Stimulated activated memory B cell treated with anti-CD40 and anti-IgM and Interleukin-4, amounts not matched to agents 10 μg/mL and 1 μg/mL and 100 μg/mL, for 72 hours (primary cell): ENCODE measurements around the gene ZNF705A.
"Not testable (repeated sequence)": the region's sequence is repeated elsewhere in the genome, so short reads cannot be mapped to it uniquely, and the experiment has no call there.

ENCODE experiments used
- ATAC-seq: fragments of 150-1000 bp; cut with Tn5 transposase; 2 replicates; pipeline ENCODE4 v1.10.0; 2021
- H3K27ac Mint-ChIP-seq: one replicate; pipeline ENCODE4 v1.8.0; 2022; ENCODE audit warnings: mild to moderate bottlenecking, mixed read lengths
- H3K27me3 Mint-ChIP-seq: one replicate; pipeline ENCODE4 v1.8.0; 2022; ENCODE audit warnings: mixed read lengths
- H3K36me3 Mint-ChIP-seq: one replicate; pipeline ENCODE4 v1.8.0; 2022; ENCODE audit warnings: mixed read lengths
- H3K4me1 Mint-ChIP-seq: one replicate; pipeline ENCODE4 v1.8.0; 2022; ENCODE audit warnings: mixed read lengths
- H3K4me3 Mint-ChIP-seq: one replicate; pipeline ENCODE4 v1.8.0; 2022; ENCODE audit warnings: mild to moderate bottlenecking, moderate library complexity, mixed read lengths
- H3K9me3 Mint-ChIP-seq: one replicate; pipeline ENCODE4 v1.8.0; 2022; ENCODE audit warnings: mixed read lengths

Gene ZNF705A

DNA sequence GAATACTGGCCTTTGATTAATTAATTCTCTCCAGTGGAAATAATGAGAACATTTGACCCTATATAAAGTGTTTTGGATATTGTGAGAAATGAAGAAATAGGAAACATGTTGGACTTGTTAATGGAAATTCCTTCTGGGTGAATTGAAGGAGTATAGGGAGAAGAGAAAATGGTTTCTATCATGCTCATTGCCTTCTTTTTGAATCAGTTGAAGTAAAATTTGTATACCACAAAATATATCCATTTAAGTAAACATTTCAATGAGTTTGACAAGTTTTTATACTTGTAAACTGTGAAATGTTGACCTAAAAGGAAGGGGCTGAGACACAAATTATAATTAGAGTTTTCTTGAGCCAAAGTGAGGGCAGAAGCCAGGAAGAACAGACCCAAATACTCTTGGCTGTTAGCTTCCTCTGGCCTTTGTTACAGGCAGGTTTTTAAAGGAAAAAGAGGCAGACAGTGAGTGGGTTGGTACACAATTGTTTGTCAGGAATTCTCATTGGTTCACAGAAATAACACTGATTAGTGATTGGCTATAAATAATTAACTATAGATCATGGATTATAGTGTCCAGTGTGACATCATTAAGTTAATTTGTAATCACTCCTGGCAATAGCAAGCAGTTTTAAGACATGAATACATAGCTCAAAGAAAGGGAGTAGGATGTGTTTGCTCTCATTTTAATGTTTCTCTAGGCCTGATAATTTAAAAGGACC is 826 bp downstream of the ZNF705A start:
- Mint-ChIP-seq H3K4me1 (peaks cover 19% of the 10 kb centered on the region), H3K36me3 (no peaks in the 10 kb centered on the region), H3K27ac (no peak overlapping the region), H3K9me3 (peaks cover 3% of the 10 kb centered on the region), H3K27me3 (peaks cover 33% of the 10 kb centered on the region), H3K4me3 (no peak overlapping the region)
- no peak for ATAC-seq

DNA sequence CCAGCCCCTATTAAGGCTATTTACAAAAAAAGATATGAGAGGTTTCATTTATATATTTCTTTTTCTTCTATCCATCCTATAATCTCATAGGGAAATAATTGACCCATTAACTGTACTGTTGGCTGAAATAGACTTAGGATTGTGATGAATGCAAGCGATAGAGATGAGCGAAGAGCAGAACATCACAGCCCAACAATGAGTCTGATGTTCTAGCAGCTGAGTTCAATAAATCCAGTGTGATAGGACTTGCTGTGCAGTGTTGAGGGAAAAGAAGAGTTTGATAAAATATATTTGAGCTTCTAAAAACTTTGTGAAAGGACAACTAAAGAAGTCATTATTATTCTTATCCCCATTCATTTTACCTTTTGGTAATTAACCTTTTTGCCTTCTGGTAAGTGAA is 16.1 kb downstream of the ZNF705A start:
- not testable (repeated sequence) for H3K27me3 Mint-ChIP-seq, H3K4me3 Mint-ChIP-seq, H3K4me1 Mint-ChIP-seq, ATAC-seq, H3K27ac Mint-ChIP-seq, H3K9me3 Mint-ChIP-seq, H3K36me3 Mint-ChIP-seq

DNA sequence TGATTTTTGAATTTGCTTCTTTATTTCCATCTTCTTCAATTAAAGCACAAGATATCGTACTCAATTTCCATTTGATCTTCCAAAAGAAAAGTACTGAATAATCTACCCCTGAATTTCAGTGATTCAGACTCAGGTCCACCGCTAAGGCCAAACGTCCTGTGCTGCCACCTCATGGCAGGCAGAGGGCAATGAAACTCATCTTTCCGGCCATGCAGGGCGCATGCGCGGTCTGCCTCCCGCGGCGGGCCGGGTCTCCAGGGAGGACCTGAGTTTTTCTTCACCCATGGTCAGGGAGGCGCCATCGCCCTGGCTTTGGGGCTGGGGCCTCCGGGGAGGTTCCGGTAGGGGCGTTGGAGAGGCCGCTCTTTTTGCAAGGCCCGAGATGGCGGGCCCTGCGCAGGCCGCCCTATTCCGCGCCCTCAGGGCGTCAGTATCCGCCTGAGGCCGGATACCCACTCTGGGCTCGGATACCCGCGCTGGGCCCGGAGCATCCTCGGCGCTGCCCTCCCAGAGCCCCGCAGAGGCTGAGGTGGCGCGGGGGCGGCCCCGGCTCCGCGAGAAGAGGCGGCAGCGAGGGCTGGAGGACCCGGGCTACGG is 23.3 kb downstream of the ZNF705A start:
- H3K27me3 Mint-ChIP-seq, ATAC-seq, H3K9me3 Mint-ChIP-seq, H3K36me3 Mint-ChIP-seq: not testable (repeated sequence)
- Mint-ChIP-seq H3K4me1 (peaks cover 12% of the 10 kb centered on the region), H3K27ac (peak overlapping the region; percentile 83), H3K4me3 (peak overlapping the region; percentile 86)

DNA sequence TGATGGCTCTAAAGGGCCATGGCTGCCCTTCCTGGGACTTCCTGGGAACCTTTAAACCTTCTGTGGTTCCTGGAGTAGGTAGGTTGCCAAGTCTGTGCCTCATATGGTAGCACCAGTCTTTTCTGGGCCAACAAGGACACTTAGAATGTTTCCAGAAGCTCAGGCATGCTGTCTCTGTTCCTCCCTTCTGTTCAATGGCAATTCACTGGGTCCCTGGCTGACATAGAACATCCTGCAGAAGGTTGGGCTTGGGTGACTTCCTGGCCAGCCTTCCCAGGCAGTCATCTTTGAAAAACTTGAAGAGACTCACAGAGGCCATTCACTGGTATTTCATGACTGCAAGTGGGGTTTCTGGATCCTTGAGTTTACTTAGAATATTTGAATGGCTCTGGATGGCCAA is 24.5 kb downstream of the ZNF705A start:
- not testable (repeated sequence) for H3K27me3 Mint-ChIP-seq, ATAC-seq, H3K36me3 Mint-ChIP-seq, H3K9me3 Mint-ChIP-seq
- Mint-ChIP-seq H3K27ac (peak overlapping the region; percentile 83), H3K4me3 (peak overlapping the region; percentile 86), H3K4me1 (peaks cover 12% of the 10 kb centered on the region)

DNA sequence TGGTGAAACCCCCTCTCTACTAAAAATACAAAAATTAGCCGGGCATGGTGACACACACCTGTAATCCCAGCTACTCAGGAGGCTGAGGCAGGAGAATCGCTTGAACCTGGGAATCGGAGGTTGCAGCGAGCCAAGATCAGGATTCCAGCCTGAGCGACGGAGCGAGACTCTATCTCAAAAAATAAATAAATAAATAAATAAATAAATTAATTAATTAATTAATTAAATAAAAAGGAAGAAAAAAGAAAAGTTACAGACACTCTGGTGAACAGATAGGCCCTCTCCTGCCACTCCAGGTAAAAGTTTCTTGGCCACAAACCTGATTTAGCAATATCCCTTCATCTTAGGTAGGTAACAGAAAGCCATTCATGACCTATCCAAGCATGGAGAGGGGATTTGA is 26.1 kb downstream of the ZNF705A start:
- H3K4me1 Mint-ChIP-seq = peaks cover 12% of the 10 kb centered on the region
- not testable (repeated sequence) for H3K9me3 Mint-ChIP-seq, ATAC-seq, H3K27me3 Mint-ChIP-seq, H3K36me3 Mint-ChIP-seq, H3K27ac Mint-ChIP-seq, H3K4me3 Mint-ChIP-seq

DNA sequence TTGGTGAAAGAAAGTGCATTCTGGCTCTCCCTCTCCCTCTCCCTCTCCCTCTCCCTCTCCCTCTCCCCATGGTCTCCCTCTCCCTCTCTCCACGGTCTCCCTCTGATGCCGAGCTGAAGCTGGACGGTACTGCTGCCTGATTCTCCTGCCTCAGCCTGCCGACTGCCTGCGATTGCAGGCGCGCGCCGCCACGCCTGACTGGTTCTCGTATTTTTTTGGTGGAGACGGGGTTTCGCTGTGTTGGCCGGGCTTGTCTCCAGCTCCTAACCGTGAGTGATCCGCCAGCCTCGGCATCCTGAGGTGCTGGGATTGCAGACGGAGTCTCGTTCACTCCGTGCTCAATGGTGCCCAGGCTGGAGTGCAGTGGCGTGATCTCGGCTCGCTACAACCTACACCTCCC is 26.5 kb downstream of the ZNF705A start:
- H3K4me3 Mint-ChIP-seq, H3K9me3 Mint-ChIP-seq, ATAC-seq, H3K27ac Mint-ChIP-seq, H3K36me3 Mint-ChIP-seq, H3K27me3 Mint-ChIP-seq: not testable (repeated sequence)
- peaks cover 12% of the 10 kb centered on the region for H3K4me1 Mint-ChIP-seq

DNA sequence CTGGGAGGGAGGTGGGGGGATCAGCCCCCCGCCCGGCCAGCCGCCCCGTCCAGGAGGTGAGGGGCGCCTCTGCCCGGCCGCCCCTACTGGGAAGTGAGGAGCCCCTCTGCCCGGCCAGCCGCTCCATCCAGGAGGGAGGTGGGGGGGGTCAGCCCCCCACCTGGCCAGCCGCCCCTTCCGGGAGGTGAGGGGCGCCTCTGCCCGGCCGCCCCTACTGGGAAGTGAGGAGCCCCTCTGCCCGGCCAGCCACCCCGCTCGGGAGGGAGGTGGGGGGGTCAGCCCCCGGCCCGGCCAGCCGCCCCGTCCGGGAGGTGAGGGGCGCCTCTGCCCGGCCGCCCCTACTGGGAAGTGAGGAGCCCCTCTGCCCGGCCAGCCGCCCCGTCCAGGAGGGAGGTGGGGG is 27.4 kb downstream of the ZNF705A start:
- H3K9me3 Mint-ChIP-seq, H3K27ac Mint-ChIP-seq, ATAC-seq, H3K36me3 Mint-ChIP-seq, H3K27me3 Mint-ChIP-seq, H3K4me3 Mint-ChIP-seq: not testable (repeated sequence)
- peaks cover 12% of the 10 kb centered on the region for H3K4me1 Mint-ChIP-seq

DNA sequence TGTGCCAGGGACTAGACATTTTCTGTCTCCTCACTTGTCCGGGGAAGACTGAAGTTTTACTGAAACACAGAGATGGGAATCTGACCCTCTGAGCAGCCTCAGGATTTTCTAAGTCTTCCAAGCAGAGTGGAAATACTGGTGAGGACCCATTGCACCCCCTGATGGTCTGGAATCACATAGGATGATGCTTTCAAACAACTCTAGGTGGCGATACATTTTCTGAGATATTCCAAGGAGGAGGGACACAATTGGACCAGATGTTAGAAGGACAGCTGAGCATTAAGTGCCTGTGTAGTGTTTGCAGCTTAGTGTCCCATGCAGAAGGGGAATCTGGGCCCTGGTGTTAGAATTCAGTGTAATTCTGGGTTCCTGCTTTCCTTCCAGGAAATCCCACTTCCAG is 31.3 kb downstream of the ZNF705A start:
- H3K9me3 Mint-ChIP-seq, H3K36me3 Mint-ChIP-seq, ATAC-seq, H3K27ac Mint-ChIP-seq, H3K27me3 Mint-ChIP-seq, H3K4me1 Mint-ChIP-seq, H3K4me3 Mint-ChIP-seq: not testable (repeated sequence)

DNA sequence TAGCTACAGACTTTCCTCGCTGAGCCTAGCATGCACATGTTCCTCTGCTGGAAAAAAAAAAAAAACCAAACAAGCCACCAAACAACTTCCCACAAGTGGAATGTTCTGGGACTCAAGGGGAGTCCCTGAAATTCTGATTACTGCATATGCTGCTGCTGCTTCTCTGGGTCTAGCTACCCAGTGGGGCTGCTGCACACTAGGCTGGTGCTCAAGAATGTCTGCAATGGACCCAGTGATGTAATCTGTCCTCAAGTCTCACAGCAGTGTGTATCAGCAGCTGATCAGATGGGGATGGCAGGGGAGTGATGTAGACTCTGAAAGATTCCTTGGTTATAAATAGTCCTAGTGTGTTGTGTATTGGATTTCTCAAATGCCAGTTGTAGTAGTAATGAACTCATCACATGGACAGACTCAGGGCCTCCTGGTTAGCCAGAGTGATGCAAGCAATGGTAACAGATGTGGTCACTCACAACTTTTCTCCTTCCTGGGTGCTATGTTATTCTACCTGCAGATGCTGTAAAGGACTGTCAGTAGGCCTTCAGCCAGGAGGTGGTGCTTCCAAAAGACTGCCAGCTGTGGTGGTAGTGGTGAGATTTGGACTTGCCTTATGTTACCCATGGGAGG is 41.0 kb downstream of the ZNF705A start:
- H3K27me3 Mint-ChIP-seq, H3K9me3 Mint-ChIP-seq, H3K27ac Mint-ChIP-seq, H3K4me1 Mint-ChIP-seq, ATAC-seq, H3K4me3 Mint-ChIP-seq: not testable (repeated sequence)
- H3K36me3 Mint-ChIP-seq = peaks cover 11% of the 10 kb centered on the region

DNA sequence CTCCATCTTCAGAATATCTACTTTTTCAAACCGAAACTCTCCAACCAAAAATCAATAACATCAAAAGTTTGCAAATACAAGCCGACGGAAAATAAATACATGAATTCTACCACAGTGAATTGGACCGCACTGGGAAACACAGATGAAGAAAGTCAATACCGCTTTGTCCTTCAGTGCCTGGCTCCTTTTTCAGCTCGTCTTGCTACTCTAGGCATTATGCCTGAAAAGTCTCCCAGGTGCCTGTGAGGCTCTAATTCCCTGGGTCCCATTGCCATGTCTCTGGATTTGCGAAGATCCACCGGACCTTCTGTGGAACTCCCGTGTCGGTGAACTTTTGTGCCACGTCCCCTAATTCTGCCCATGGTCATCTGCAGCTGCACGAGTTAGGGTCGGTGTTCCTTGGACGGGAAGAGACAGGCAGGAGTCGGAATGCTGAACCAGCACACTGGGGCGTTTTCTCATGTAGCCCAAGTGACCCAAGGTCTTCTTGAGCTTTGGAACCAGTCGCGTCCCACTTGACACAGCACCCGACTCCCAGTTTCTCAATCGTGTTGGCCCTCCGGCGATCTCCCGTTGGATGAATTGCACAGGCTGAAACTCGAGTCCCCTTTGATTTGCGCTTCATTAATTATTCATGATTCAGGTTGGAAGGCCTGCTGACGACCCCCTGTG is 62.0 kb downstream of the ZNF705A start:
- not testable (repeated sequence) for H3K4me3 Mint-ChIP-seq, H3K9me3 Mint-ChIP-seq, H3K27ac Mint-ChIP-seq, ATAC-seq, H3K4me1 Mint-ChIP-seq, H3K36me3 Mint-ChIP-seq, H3K27me3 Mint-ChIP-seq

DNA sequence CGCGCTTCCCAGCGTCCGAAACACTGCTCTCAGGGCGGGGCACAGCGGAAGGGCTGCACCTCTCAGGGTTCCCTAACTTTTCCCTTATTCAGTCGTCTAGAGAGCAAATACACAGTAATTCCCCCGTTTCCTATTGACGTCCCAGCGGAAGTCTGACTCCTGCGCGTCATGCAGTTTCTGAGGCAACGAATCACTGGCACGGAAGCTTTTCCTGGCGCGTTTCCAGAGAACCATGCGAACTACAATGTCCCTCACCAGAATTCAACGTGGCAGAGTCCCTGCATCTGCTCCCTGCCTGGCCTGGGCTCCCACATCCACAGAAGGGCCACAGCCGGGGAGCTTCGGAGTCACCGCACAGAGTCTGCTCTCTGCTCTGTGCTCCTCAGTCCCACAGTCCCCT is 64.6 kb downstream of the ZNF705A start:
- H3K4me3 Mint-ChIP-seq, H3K27me3 Mint-ChIP-seq, H3K36me3 Mint-ChIP-seq, H3K27ac Mint-ChIP-seq, ATAC-seq, H3K9me3 Mint-ChIP-seq, H3K4me1 Mint-ChIP-seq: not testable (repeated sequence)

DNA sequence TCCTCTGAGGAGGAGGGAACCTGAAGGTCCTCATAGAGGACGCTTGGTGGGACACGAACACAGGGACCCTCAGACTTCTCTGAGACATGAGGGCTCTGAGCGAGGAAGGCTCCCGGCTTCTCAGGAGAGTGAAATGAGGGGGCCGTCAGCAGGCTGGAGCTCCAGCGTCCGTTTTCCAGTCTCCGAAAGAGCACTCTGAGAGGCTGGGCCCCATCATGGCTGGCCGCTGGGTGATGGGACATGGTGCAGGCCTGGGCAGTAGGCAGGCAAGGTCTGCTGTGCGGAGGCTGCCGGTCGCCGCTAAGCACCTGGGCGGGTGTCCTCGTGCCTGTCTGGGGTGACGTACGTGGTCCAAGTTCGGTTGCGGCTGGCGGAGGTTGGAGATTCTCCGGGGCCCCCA is 65.0 kb downstream of the ZNF705A start:
- H3K27ac Mint-ChIP-seq, ATAC-seq, H3K4me1 Mint-ChIP-seq, H3K4me3 Mint-ChIP-seq, H3K27me3 Mint-ChIP-seq, H3K9me3 Mint-ChIP-seq, H3K36me3 Mint-ChIP-seq: not testable (repeated sequence)

DNA sequence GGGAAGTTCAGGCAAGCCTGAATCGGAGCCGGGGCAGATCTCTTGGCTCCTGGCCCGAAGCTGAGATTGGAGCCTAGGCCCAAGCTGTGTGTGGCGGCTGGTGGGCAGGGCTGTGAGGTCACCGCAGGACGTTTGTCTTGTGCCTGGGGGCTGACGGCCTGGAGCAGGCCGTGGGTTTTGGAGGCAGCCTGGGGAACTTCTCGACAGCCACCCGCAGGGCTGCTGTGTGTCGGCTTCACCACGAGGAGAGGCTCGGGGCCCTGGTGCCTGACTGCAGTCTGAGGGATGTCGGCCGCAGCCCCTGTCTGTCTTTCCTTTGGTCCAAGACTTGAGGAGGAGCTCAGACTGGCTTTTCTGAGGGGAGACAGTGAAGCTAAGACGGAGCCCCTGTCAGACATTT is 65.5 kb downstream of the ZNF705A start:
- ATAC-seq = not testable (repeated sequence)

DNA sequence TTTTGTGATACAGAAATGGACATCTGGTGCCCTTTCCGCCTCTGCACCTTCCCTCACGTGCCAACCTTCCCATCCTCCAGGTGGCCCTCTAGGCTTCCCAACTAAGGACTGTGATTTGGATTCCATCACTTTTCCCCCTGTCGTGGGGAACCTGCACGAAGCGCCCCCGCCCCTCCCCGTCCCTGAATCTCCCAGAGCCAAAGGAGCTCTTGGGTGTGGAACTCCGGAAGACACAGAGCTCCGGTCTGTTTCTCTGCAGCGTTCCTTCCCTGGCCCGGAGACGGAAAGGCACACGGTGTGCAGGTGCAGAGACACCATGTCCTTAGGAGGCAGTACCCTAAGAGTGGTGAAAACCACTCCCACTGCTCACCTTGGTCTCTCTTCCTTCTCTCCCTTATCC is 66.8 kb downstream of the ZNF705A start:
- not testable (repeated sequence) for ATAC-seq, H3K36me3 Mint-ChIP-seq, H3K4me3 Mint-ChIP-seq, H3K27ac Mint-ChIP-seq, H3K27me3 Mint-ChIP-seq, H3K9me3 Mint-ChIP-seq
- H3K4me1 Mint-ChIP-seq = peaks cover 12% of the 10 kb centered on the region

More for the DNA sequence above, 65.5 kb downstream of the ZNF705A start:
- not testable (repeated sequence) for H3K36me3 Mint-ChIP-seq, H3K27ac Mint-ChIP-seq, H3K9me3 Mint-ChIP-seq, H3K27me3 Mint-ChIP-seq, H3K4me3 Mint-ChIP-seq
- peaks cover 11% of the 10 kb centered on the region for H3K4me1 Mint-ChIP-seq

DNA sequence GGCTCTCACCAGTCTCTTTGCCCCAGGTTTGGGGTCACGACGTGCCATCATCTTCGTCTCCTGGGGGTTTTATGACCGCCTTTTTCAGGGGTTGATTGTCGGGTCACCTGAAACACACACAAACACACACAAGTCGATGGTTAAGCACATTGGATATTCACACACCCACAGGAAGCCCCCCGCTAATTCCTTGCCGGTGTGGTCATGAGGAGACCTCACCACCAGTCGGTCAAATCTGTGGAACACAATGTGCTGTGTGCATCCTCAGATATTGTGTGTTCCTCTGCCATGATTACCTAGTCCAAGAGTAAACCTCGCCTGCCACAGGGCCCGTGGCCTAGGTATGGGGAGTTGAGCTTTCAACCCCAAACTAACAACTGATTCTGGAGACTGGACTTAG is 68.0 kb downstream of the ZNF705A start:
- ATAC-seq, H3K36me3 Mint-ChIP-seq, H3K9me3 Mint-ChIP-seq, H3K4me3 Mint-ChIP-seq, H3K27me3 Mint-ChIP-seq, H3K27ac Mint-ChIP-seq: not testable (repeated sequence)
- H3K4me1 Mint-ChIP-seq = peaks cover 12% of the 10 kb centered on the region

DNA sequence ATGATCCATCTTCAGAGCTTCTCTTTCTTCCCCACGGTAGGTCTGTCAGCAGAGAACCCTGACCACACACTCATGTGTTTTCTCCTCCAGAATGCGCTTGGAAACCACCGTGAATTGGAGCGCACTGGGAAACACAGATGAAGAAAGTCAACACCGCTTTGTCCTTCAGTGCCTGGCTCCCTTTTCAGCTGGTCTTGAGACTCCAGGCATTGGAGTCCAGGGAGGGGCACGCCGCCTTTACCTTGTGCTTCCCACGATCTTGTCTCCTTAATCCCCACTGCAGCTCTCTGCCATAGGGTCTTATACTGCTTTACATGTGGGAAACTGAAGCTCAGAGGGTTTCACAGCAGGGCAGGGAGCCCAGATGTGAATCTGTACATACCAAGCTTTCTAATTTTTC is 69.5 kb downstream of the ZNF705A start:
- Mint-ChIP-seq H3K36me3 (no peaks in the 10 kb centered on the region), H3K4me1 (peaks cover 12% of the 10 kb centered on the region), H3K4me3 (no peak overlapping the region), H3K27me3 (no peaks in the 10 kb centered on the region), H3K9me3 (no peaks in the 10 kb centered on the region), H3K27ac (peak overlapping the region; percentile 81)
- ATAC-seq = no peak
